Measurements from ENCODE around the gene ZNF423.

The ZNF423 gene

GRCh38 chr16:49637511-49637910 lies 218.4 kb downstream of the ZNF423 start:
- no peak for DNase-seq

DNA sequence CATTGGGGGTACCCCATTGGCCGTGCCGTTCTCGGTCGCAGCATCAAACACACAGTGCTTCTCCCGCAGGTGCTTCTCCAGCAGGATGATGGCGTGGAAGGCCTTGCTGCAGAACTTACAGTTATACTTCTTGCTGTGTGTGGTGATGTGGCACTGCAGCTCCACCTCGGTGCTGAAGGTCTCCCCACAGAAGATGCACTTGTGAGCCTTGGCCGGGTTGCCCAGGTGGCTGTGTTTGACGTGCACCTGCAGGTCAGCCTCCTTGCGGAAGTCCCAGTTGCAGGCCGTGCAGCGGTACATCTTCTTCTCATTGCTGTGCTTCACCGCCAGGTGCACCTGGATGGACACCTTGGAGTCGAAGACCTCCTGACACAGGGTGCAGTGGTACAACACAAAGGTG lies 219.3 kb downstream of the ZNF423 start:
- DNase-seq = no peak

GRCh38 chr16:49635591-49636581 lies 220.0 kb downstream of the ZNF423 start:
- no peak for DNase-seq

DNA sequence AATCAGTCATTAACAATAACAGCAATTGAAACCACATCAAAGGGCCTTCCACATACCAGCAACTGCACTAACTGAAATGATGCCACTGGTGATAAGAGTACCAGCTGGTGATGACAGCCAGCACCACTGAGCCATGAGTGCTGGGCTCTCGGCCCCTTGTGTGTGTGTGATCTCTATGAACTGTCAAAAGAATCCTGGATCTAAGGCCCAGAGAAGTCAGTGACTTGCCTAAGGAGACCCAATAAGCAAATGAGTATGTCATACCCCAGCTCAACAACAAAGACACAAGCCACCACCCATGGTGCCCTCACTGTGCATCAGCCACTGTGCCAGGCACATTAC lies 220.9 kb downstream of the ZNF423 start:
- no peak for DNase-seq

GRCh38 chr16:49634235-49635008 lies 221.5 kb downstream of the ZNF423 start:
- no peak for DNase-seq

DNA sequence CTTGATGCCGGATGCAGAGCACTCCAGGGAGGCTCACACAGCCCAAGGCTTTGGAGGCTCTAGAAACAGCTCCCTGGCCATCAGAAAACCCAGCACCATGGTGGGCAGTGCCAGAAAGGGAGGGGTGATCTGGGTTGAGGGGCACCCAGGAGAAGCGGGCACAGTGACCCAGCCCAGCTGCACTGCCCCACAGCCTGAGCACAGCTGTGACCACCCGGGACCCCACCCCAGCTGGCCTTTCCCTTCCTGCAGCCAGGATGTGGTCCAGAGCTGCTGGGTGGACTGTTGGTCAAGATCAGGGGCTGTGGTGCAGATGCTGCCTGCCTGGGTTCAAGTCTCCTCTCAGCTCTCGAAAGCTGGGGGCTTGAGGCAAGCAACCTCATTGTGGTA lies 223.1 kb downstream of the ZNF423 start:
- no peak for DNase-seq

DNA sequence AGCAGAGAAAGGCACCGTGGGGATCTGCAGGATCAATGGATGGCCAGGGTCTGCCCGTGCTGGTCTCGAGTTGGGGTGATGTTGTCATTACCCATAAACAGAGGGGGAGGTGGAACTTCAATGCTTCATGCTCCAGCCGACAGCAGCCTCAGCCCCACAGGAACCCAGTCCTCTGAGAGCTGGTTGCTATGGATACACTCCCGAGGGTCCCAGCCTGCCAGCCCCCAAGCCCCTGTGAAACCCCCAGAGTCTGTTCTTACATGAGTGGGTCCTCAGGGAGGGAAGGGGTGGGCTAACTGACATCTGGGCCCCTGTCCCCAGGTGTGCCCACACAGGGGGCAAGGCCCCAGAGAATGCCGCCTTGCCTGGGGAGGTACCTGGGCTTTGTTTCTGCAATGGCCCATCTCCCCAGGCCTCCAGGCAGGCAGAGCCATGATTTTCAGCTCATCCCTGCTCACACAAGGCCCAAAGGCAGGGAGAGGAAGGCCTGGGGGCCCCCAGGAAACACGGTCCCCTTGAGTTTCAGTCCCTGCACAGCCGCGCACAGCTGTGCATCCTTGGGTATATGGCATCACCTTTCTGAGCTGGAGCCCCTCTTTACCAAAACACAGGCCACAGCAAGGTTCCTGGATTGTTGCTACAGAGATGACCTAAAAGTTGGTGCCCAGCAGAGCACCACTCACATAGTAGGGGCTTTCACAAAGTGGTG lies 223.7 kb downstream of the ZNF423 start:
- no peak for DNase-seq

- DNase-seq = no peak
Measured at GRCh38 chr16:49631187-49632041, 224.5 kb downstream of the ZNF423 start.

- DNase-seq = no peak
Measured at GRCh38 chr16:49630783-49631182, 225.1 kb downstream of the ZNF423 start.

- DNase-seq = no peak
Measured at GRCh38 chr16:49629851-49630250, 226.1 kb downstream of the ZNF423 start.

DNA sequence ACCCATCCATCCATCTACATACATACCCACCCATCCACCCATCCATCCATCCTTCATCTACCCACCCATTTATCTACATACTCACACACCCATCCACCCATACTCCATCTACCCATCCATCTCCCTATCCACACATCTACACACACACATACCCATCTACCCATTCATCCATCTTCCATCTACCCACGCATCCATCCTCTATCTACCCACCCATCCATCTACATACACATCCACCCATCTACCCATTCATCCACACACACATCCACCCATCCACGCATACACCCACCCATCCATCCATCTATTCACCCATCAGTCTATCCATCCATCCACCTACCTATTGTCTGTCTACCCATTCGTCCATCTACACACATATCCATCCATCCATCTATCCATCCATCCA lies 227.8 kb downstream of the ZNF423 start:
- no peak for DNase-seq

DNA sequence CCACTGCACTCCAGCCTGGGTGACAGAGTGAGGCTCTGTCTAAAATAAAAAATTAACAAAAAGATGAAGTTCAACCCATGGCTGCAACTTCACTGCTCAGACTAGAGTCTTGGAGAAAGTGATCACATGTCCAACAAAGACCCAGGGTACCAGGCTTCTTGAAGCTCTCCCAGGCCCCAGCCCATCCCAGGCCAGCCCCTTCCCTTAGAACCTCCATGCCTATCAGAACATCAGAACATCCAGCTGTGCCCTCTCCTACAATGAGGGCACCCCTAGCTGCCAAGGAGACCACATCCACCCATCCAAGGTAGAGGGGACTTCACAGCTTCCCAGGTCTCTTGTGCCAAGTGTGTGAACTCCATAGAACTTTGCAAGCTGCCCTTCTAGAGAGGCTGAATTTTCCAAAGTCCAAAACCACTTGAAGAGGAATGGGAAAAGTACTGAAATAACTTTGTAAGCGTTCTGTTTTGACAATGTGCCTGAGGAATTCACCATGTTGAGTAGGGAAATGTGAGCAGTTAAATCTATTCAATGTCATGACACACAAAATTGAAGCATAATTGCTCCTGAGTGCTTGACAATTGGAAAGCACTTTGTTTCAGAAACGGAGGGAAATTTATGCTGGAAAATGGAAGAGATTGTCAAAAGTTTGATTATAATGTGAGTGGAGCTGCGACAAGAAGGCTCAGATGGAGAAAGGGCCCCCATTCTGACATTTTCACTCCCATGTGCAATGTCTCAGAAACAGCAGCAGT lies 230.4 kb downstream of the ZNF423 start:
- DNase-seq = no peak

GRCh38 chr16:49623501-49624266 lies 232.2 kb downstream of the ZNF423 start:
- DNase-seq = no peak

DNA sequence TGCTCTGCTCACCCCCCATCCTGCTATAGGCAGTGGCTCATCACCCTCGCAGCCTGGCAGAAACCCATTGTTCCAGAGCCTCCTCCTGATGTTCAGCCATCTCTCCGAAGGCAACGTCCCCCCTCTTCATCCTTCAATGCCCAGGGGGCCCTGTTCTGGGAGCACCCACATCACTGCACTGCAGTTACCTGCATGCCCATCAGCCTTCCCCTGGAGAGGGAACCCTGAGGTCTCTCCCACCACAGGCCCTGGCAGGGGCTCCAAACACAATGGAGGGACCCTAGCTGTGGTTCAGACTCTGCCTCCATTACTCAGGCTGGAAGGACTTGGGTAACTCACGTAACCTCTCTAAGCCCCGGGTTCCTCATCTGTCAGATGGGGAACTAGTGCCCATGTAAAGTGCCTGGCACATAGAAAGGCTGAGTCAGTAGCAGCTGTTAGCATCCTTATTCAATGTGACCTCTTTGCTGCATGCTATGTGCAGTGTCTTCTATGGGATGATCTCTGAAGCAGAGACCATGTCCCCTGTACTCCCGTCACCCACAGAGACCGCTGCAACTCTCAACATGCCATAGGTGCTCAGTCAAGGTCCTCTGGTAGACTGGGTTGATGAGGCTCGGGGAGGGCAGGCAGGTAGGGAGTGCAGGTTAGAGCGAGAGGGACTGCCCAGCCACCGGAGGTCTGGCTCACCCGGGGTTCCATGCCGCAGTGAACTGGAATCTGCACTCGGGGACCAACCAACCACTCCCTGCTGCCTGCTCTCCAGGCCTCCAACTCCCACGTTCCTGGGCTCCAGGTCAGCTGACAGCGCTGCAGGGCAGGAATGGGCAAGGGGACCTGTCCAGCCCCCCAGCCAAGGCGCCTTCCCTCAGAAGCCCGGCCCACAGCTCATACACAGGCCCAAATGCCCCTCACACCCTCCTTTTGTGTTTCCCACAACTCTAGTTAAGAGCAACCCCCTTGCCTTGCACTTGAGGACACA lies 233.2 kb downstream of the ZNF423 start:
- DNase-seq = no peak

GRCh38 chr16:49622084-49622390 lies 233.9 kb downstream of the ZNF423 start:
- no peak for DNase-seq

GRCh38 chr16:49621241-49622083 lies 234.4 kb downstream of the ZNF423 start:
- no peak for DNase-seq

DNA sequence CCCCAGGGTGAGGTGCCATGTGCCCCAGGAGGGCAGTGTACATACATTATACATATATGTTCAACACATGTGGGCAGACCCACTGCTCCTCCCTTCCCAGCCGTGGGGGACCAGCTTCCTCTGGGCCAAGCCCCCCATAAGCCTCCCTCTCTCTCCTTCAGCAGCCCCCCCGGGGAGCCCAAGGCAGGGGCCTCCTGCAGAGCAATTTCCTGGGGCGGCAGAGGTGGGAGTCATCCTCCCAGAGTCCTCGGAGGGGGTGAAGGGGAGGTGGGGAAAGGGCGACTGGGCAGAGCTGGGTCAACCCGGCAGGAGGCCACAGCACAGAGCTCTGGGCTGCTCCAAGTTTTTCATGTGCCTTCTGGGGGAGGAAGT lies 235.1 kb downstream of the ZNF423 start:
- no peak for DNase-seq

- DNase-seq = no peak
Measured at GRCh38 chr16:49620158-49620868, 235.6 kb downstream of the ZNF423 start.
